ENCODE measurements around the gene TMEM89.

TMEM89 gene

GRCh38 chr3:48609088-48610005 lies 12.2 kb downstream of the TMEM89 start, which contains the start of gene UQCRC1:
Gene UQCRC1 (minus strand): TSS chr3:48609646. CDS start chr3:48609620, 26 bp downstream.
- peak; percentile 95 for DNase-seq

- no peak for DNase-seq
Observed at GRCh38 chr3:48607519-48607918, 14.1 kb downstream of the TMEM89 start.

GRCh38 chr3:48601622-48601994 lies 20.0 kb downstream of the TMEM89 start:
- DNase-seq = no peak

GRCh38 chr3:48600711-48601621 lies 20.6 kb downstream of the TMEM89 start:
- no peak for DNase-seq

GRCh38 chr3:48599509-48600285 lies 21.9 kb downstream of the TMEM89 start:
- no peak for DNase-seq

GRCh38 chr3:48599077-48599501 lies 22.5 kb downstream of the TMEM89 start:
- DNase-seq = no peak

- DNase-seq = no peak
Observed at GRCh38 chr3:48598323-48599076, 23.1 kb downstream of the TMEM89 start.

- DNase-seq = no peak
Observed at GRCh38 chr3:48597408-48597800, 24.2 kb downstream of the TMEM89 start.

- DNase-seq = no peak
Observed at GRCh38 chr3:48596676-48597407, 24.7 kb downstream of the TMEM89 start.

GRCh38 chr3:48596157-48596556 lies 25.4 kb downstream of the TMEM89 start:
- DNase-seq = no peak

- no peak for DNase-seq
Observed at GRCh38 chr3:48595526-48596121, 25.9 kb downstream of the TMEM89 start.

GRCh38 chr3:48595075-48595525 lies 26.5 kb downstream of the TMEM89 start, which contains the start of gene COL7A1:
Gene COL7A1 (minus strand): TSS chr3:48595329. CDS start chr3:48595159, 170 bp downstream.
- DNase-seq = no peak

- DNase-seq = no peak
Observed at GRCh38 chr3:48594417-48595049, 27.0 kb downstream of the TMEM89 start.

GRCh38 chr3:48593337-48593736 lies 28.2 kb downstream of the TMEM89 start:
- DNase-seq = no peak

- no peak for DNase-seq
Observed at GRCh38 chr3:48592519-48593087, 29.0 kb downstream of the TMEM89 start.

- DNase-seq = no peak
Observed at GRCh38 chr3:48591886-48592518, 29.6 kb downstream of the TMEM89 start.

GRCh38 chr3:48591436-48591835 lies 30.1 kb downstream of the TMEM89 start:
- DNase-seq = no peak

- DNase-seq = no peak
Observed at GRCh38 chr3:48588230-48588629, 33.3 kb downstream of the TMEM89 start.

GRCh38 chr3:48587686-48588085 lies 33.9 kb downstream of the TMEM89 start:
- no peak for DNase-seq
